Choroid plexus epithelial cell (primary cell): ENCODE data around the gene SLAMF6.
"Not testable (repeated sequence)": the region's sequence is repeated elsewhere in the genome, so short reads cannot be mapped to it uniquely, and the experiment has no call there.

Experiments
- DNase-seq: peaks from one replicate; pipeline ENCODE4 v3.0.0-alpha.2; 2010; ENCODE audit warnings: low read depth
- H3K4me3 ChIP-seq: 2 replicates; pipeline ENCODE4 v1.5.1; 2011; ENCODE audit warnings: low read depth, mild to moderate bottlenecking, control low read depth, low read length, moderate library complexity
- CTCF ChIP-seq: conservative IDR thresholded peaks from 2 replicates; pipeline ENCODE4 v1.5.1; 2011; ENCODE audit warnings: low read depth, mild to moderate bottlenecking, control low read depth, inconsistent platforms, low read length, moderate library complexity

Gene SLAMF6

GRCh38 chr1:160560806-160561205, 37.8 kb upstream of the SLAMF6 start:
- no peak for TF ChIP-seq CTCF
- no peak overlapping the region for H3K4me3 ChIP-seq
- DNase-seq = no peak

- H3K4me3 ChIP-seq = no peak overlapping the region
- no peak for TF ChIP-seq CTCF
- no peak for DNase-seq
These were observed 37.1 kb upstream of the SLAMF6 start for GRCh38 chr1:160560045-160560705.

- H3K4me3 ChIP-seq, DNase-seq: not testable (repeated sequence)
These were observed 36.4 kb upstream of the SLAMF6 start for GRCh38 chr1:160559437-160559836.

GRCh38 chr1:160558660-160559380, 35.8 kb upstream of the SLAMF6 start:
- no peak for TF ChIP-seq CTCF

GRCh38 chr1:160553778-160554177, 30.7 kb upstream of the SLAMF6 start:
- TF ChIP-seq CTCF = no peak
- no peak overlapping the region for H3K4me3 ChIP-seq
- DNase-seq = no peak

More at GRCh38 chr1:160558660-160559380, 35.8 kb upstream of the SLAMF6 start:
- no peak overlapping the region for H3K4me3 ChIP-seq
- DNase-seq = no peak

GRCh38 chr1:160552425-160552824, 29.4 kb upstream of the SLAMF6 start:
- H3K4me3 ChIP-seq = no peak overlapping the region
- DNase-seq = no peak
- no peak for TF ChIP-seq CTCF

GRCh38 chr1:160550572-160551034, 27.5 kb upstream of the SLAMF6 start:
- TF ChIP-seq CTCF = no peak
- H3K4me3 ChIP-seq = no peak overlapping the region
- no peak for DNase-seq
